H1 (cell line): ENCODE measurements around the gene TUBA1A. TPM values are rescaled to one million over a fixed set of nuclear protein-coding genes. Genes with fewer than 3 reads are reported as not detected.

Experiments
- CTCF ChIA-PET: fragments of 300-600 bp; sonication (Branson Sonifier 250); formaldehyde crosslinking; loops from one replicate; lab custom pipeline; 2021; ENCODE audit not compliant: partially characterized antibody; lab: Charles Lee
- POLR2A ChIA-PET: fragments of 300-600 bp; sonication (Branson Sonifier 250); formaldehyde crosslinking; loops from one replicate; lab custom pipeline; 2021; ENCODE audit warnings: inconsistent platforms; ENCODE audit not compliant: partially characterized antibody; lab: Charles Lee
- DNase-seq, 2 experiments: peaks; one replicate each; pipeline versions ENCODE4 v3.0.0 to v3.0.0-alpha.2; 2010 to 2022; ENCODE audit warnings: low spot score in 2 of 2, low read depth in 1 of 2, mixed read lengths in 1 of 2
- FAIRE-seq: peaks from 2 replicates; lab custom pipeline; 2011; peaks lifted over from hg19 to GRCh38; lab: Jason Lieb, UNC
- H2AFZ ChIP-seq: 2 replicates; pipeline ENCODE4 v1.8.1; 2012; ENCODE audit warnings: low read length, inconsistent platforms
- H2AK5ac ChIP-seq: 2 replicates; pipeline ENCODE4 v1.6.1; 2013; ENCODE audit warnings: low read depth, low read length
- H2BK120ac ChIP-seq: replicated peaks from 2 replicates; pipeline ENCODE3; 2013; ENCODE audit warnings: low read depth, low read length, inconsistent platforms
- H2BK12ac ChIP-seq: 2 replicates; pipeline ENCODE4 v1.6.1; 2013; ENCODE audit warnings: low read depth, low read length
- H2BK15ac ChIP-seq: 2 replicates; pipeline ENCODE4 v1.6.1; 2013; ENCODE audit warnings: low read length
- H2BK20ac ChIP-seq: 2 replicates; pipeline ENCODE4 v1.6.1; 2013; ENCODE audit warnings: low read length
- H2BK5ac ChIP-seq: 2 replicates; pipeline ENCODE4 v1.6.1; 2013; ENCODE audit warnings: low read depth, low read length
- H3K14ac ChIP-seq: 2 replicates; pipeline ENCODE4 v1.6.1; 2013; ENCODE audit warnings: inconsistent platforms; ENCODE audit not compliant: insufficient read length
- H3K18ac ChIP-seq: 2 replicates; pipeline ENCODE4 v1.6.1; 2013; ENCODE audit warnings: low read length; ENCODE audit errors: extremely low read depth
- H3K23ac ChIP-seq: 2 replicates; pipeline ENCODE4 v1.6.1; 2013; ENCODE audit warnings: inconsistent platforms; ENCODE audit not compliant: insufficient read length
- H3K23me2 ChIP-seq: 2 replicates; pipeline ENCODE4 v1.6.1; 2013; ENCODE audit warnings: low read depth, low read length
- H3K27ac ChIP-seq: 2 replicates; pipeline ENCODE4 v1.6.1; 2011; ENCODE audit warnings: low read depth, low read length, inconsistent platforms
- H3K27me3 ChIP-seq, 4 experiments: replicated peaks in 1 of 4; 1 replicate in 1 of 4; 2 replicates in 3 of 4; pipeline versions ENCODE4 v1.6.1 to v1.8.1; 2011 to 2013; ENCODE audit warnings: low read length in 3 of 4, mild to moderate bottlenecking in 3 of 4, inconsistent platforms in 2 of 4, mixed read lengths in 2 of 4, moderate library complexity in 1 of 4; ENCODE audit not compliant: control insufficient read depth in 3 of 4, insufficient read depth in 3 of 4; ENCODE audit errors: extremely low read depth in 1 of 4
- H3K36me3 ChIP-seq, 4 experiments: 2 replicates each; pipeline versions ENCODE4 v1.6.1 to v1.8.1; 2011 to 2013; ENCODE audit warnings: mild to moderate bottlenecking in 4 of 4, low read length in 3 of 4, moderate library complexity in 2 of 4, control low read depth in 1 of 4, inconsistent platforms in 1 of 4; ENCODE audit not compliant: insufficient read depth in 4 of 4, control insufficient read depth in 2 of 4
- H3K4ac ChIP-seq: replicated peaks from 2 replicates; pipeline ENCODE3; 2013; ENCODE audit warnings: low read length, low read depth, mixed read lengths, inconsistent platforms; ENCODE audit not compliant: insufficient read length
- H3K4me1 ChIP-seq, 4 experiments: replicated peaks in 1 of 4; 1 replicate in 1 of 4; 2 replicates in 3 of 4; pipeline versions ENCODE4 v1.6.1 to v1.8.1; 2011 to 2013; ENCODE audit warnings: low read length in 3 of 4, inconsistent platforms in 2 of 4, mixed read lengths in 1 of 4; ENCODE audit not compliant: insufficient read depth in 4 of 4, control insufficient read depth in 3 of 4
- H3K4me2 ChIP-seq, 2 experiments: 2 replicates each; pipeline versions ENCODE4 v1.6.1 to v1.8.1; 2011 to 2013; ENCODE audit warnings: low read depth in 2 of 2, low read length in 2 of 2, control low read depth in 1 of 2, inconsistent platforms in 1 of 2, mild to moderate bottlenecking in 1 of 2; ENCODE audit not compliant: insufficient read depth in 1 of 2
- H3K4me3 ChIP-seq, 4 experiments: fragments of 200-600, 300-600 bp in 1 of 4; sonication (generic), shearing (Covaris generic), sonication (Bioruptor Twin) in 1 of 4; 2 replicates each; pipeline versions ENCODE4 v1.5.1 to v1.8.1; 2011 to 2016; ENCODE audit warnings: low read length in 4 of 4, low read depth in 3 of 4, control low read depth in 2 of 4, inconsistent platforms in 2 of 4, mild to moderate bottlenecking in 2 of 4, mixed read lengths in 1 of 4, moderate library complexity in 1 of 4; ENCODE audit not compliant: insufficient read depth in 2 of 4; ENCODE audit errors: extremely low read depth in 1 of 4
- H3K56ac ChIP-seq: replicated peaks from 2 replicates; pipeline ENCODE3; 2013; ENCODE audit warnings: low read depth, mild to moderate bottlenecking, mixed read lengths, low read length, inconsistent platforms; ENCODE audit not compliant: insufficient read length
- H3K79me1 ChIP-seq: 2 replicates; pipeline ENCODE4 v1.6.1; 2013; ENCODE audit warnings: low read depth, low read length, control low read depth
- H3K79me2 ChIP-seq, 2 experiments: 2 replicates each; pipeline versions ENCODE4 v1.6.1 to v1.8.1; 2012 to 2013; ENCODE audit warnings: low read length in 2 of 2, mild to moderate bottlenecking in 2 of 2, inconsistent platforms in 1 of 2; ENCODE audit not compliant: insufficient read depth in 2 of 2, control insufficient read depth in 1 of 2
- H3K9ac ChIP-seq, 4 experiments: replicated peaks in 1 of 4; 1 replicate in 1 of 4; 2 replicates in 3 of 4; pipeline versions ENCODE4 v1.6.1 to v1.8.1; 2011 to 2013; ENCODE audit warnings: low read depth in 3 of 4, low read length in 3 of 4, control low read depth in 2 of 4, mild to moderate bottlenecking in 2 of 4, moderate library complexity in 2 of 4, inconsistent platforms in 1 of 4; ENCODE audit errors: extremely low read depth in 1 of 4
- H3K9me3 ChIP-seq, 2 experiments: 2 replicates each; pipeline versions ENCODE4 v1.6.1 to v1.8.1; 2012 to 2013; ENCODE audit warnings: mild to moderate bottlenecking in 2 of 2, moderate library complexity in 2 of 2, control low read depth in 1 of 2, inconsistent platforms in 1 of 2, low read depth in 1 of 2, low read length in 1 of 2, mixed read lengths in 1 of 2; ENCODE audit not compliant: insufficient read depth in 2 of 2
- H4K20me1 ChIP-seq, 2 experiments: replicated peaks in 1 of 2; 2 replicates each; pipeline versions ENCODE3 to v1.8.1; 2011 to 2013; ENCODE audit warnings: inconsistent platforms in 2 of 2, low read length in 2 of 2, mild to moderate bottlenecking in 1 of 2; ENCODE audit not compliant: insufficient read depth in 2 of 2, control insufficient read depth in 1 of 2
- H4K5ac ChIP-seq: 2 replicates; pipeline ENCODE4 v1.6.1; 2013; ENCODE audit warnings: low read length, low read depth, mixed read lengths, inconsistent platforms; ENCODE audit not compliant: insufficient read length
- H4K8ac ChIP-seq: 2 replicates; pipeline ENCODE4 v1.8.0; 2013; ENCODE audit warnings: mild to moderate bottlenecking, moderate library complexity, low read length, inconsistent platforms; ENCODE audit not compliant: insufficient read depth; ENCODE audit errors: extremely low read depth
- H4K91ac ChIP-seq: replicated peaks from 2 replicates; pipeline ENCODE3; 2013; ENCODE audit warnings: low read length, mixed read lengths, inconsistent platforms; ENCODE audit not compliant: insufficient read length
- SAP30 ChIP-seq: fragments of 300-600 bp; sonication (generic); IDR thresholded peaks from 2 replicates; pipeline ENCODE4 v1.7.1; 2012; ENCODE audit warnings: low read length, moderate library complexity, mild to moderate bottlenecking, inconsistent platforms; ENCODE audit not compliant: insufficient read depth, insufficient replicate concordance
- YY1 ChIP-seq: IDR thresholded peaks from 2 replicates; pipeline ENCODE4 v1.6.1; 2011; ENCODE audit warnings: low read depth, mild to moderate bottlenecking, low read length
- WGBS, 2 experiments: shearing (Covaris generic) in 1 of 2; methylation state at CpG; one replicate each; pipeline versions ENCODE4 v1.1.6 to v1.1.7; 2013 to 2015; ENCODE audit warnings: low lambda C conversion rate in 2 of 2, mixed read lengths in 2 of 2, inconsistent platforms in 1 of 2, low coverage in 1 of 2, missing lambda C conversion rate in 1 of 2; ENCODE audit not compliant: insufficient replicate concordance in 2 of 2, insufficient coverage in 1 of 2, insufficient read length in 1 of 2; ENCODE audit errors: extremely low coverage in 1 of 2, missing lambda C conversion rate in 1 of 2; 5-methylcytosine and 5-hydroxymethylcytosine counted together
- polyA plus RNA-seq, 7 experiments: library from polyadenylated mRNA; depleted of rRNA in 3 of 7; stranded (reverse) in 5 of 7; unstranded in 2 of 7; fragments of >200 nt in 5 of 7; fragments of 200-250 nt in 2 of 7; gene quantifications; 1 replicate in 5 of 7; 2 replicates in 1 of 7; 4 replicates in 1 of 7; pipeline versions ENCODE4 v1.2.1 to v1.2.3, GENCODE V29; 2011 to 2013; ENCODE audit warnings: missing spikeins in 2 of 7, mixed read lengths in 2 of 7
- total RNA-seq: library from RNA; stranded (reverse); fragmentation: NEBNext Ultra II Directional; extraction: Animal tissue kit (Norgen Biotek cat#: 25700); gene quantifications from 2 replicates; pipeline ENCODE4 v1.2.1, GENCODE V29; 2021

Gene TUBA1A
- total and polyA plus RNA-seq, 2 of the 8 experiments (the other 6 are each of a cell fraction or from before 2014, with no cell fraction given) = 283 to 1,018 TPM

GRCh38 chr12:49236423-49236822 is 47.5 kb upstream of the TUBA1A start:
- 84% methylated on average over 1 of the region's 1 CpG; no CpG with 5 or more reads in 1 of the 2 experiments for WGBS, 2 experiments
- H2BK120ac ChIP-seq = no peak overlapping the region
- FAIRE-seq = no peak

More at GRCh38 chr12:49236423-49236822, 47.5 kb upstream of the TUBA1A start:
- Histone ChIP-seq H2BK5ac (no peak overlapping the region), H2AK5ac (no peak overlapping the region), H3K14ac (no peak overlapping the region), H4K8ac (no peak overlapping the region)
- no peak for TF ChIP-seq YY1
- no peak for TF ChIP-seq SAP30
- TF ChIP-seq, all 59 proteins: peak for 0
- CTCF ChIA-PET = interaction anchor here (0.6 to 2.5 kb wide), 7 partner anchors 9 to 171 kb away, joined by 3 to 7 read pairs (median 3); partner anchors contain the start of gene TUBA1B
- Histone ChIP-seq H2BK12ac (no peak overlapping the region), H3K27ac (no peak overlapping the region), H3K4me1 (peaks cover 3 to 13% (median 7%) of the 10 kb centered on the region in 4 experiments), H2AFZ (no peak overlapping the region), H3K79me1 (no peaks in the 10 kb centered on the region), H3K9me3 (no peaks in the 10 kb centered on the region), H2BK15ac (no peak overlapping the region), H2BK20ac (no peak overlapping the region), H3K27me3 (peaks cover 0 to 2% (median 0%) of the 10 kb centered on the region in 4 experiments; a peak in 2 of 7 replicates), H3K23ac (no peak overlapping the region), H3K9ac (no peak overlapping the region), H3K18ac (no peak overlapping the region), H4K5ac (no peak overlapping the region), H3K79me2 (no peaks in the 10 kb centered on the region), H3K4me3 (no peak overlapping the region), H3K56ac (no peak overlapping the region), H3K23me2 (no peaks in the 10 kb centered on the region; the same call in 1 of the 2 replicates), H3K36me3 (no peaks in the 10 kb centered on the region), H3K4me2 (no peak overlapping the region), H3K4ac (no peak overlapping the region), H4K20me1 (no peaks in the 10 kb centered on the region), H4K91ac (no peak overlapping the region)
- POLR2A ChIA-PET = interaction anchor here (0.6 kb wide), 1 partner anchor 87 kb away, joined by 3 read pairs; no protein-coding TSS in a partner anchor
- DNase-seq = no peak
